HG03139 (cell line): ENCODE results near the gene OCA2.

Source experiments
- ATAC-seq: cut with Tn5 transposase; IDR thresholded peaks from one replicate; pipeline ENCODE4 v1.9.1; 2021; ENCODE audit not compliant: unreplicated experiment

Gene OCA2

GRCh38 chr15:28105224-28105791 is 6.2 kb upstream of the OCA2 start:
- no peak for ATAC-seq

- ATAC-seq = no peak
These were observed 5.2 kb upstream of the OCA2 start for GRCh38 chr15:28104326-28104725.

DNA sequence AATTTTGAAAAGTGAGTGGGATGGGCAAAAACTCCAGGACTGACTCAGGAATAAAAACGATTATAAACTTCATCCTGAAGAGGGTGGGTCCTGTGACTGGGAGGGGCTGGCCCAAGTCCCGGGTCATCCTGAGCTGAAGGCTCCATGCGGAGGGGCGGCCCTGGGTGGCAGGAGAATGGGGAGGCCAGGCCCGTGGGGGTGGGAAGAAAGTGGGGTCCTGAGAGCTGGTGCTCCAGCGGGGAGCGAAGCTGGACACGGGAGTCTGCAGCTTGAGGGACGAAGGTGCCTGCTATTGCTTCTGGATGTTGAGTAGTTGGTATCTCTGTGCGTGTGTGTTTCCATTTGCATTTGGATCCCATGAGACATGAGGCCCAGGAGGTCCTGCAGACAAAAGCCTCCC is 4.7 kb upstream of the OCA2 start:
- no peak for ATAC-seq

DNA sequence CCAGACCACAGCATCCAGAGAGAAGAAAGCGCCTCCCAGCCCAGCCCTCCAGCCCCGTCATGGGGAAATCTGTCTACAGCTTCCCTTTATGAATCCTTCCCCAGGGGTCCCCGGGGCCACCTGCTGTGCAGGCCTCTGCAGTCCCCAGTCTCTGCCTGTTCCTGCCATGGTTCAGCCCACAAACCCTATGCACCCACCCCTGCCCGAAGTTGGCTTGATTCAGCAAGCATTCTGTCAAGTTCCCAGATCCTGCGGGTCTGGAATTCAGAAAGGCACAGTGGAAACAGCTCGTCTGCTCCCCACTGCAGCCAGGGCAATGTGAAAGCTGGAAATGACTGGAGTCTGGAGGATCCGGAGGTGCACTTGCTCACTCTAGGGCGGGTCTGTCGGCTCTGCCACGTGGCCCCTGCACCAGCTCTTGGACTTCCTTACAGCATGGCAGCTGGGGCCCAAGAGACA is 2.9 kb upstream of the OCA2 start:
- ATAC-seq = no peak

DNA sequence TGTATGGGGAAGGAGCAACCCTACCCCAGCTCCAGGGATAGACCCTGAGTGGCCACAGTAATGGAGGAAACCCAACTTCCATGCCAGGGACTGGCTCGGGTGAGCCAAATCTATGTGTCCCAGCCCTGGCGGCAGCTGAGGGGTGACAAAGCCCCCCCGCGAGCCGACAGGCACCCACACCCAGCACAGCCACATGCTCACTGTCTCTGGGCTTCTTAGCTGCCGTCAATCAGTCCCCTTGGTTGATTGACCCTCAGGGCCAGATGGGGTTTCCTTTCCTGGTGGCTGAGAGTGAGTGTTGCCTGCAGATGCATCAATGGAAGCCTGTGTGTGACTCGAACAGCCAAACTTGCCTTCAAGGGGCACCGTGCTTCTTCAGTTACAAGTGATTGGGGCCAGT is 2.1 kb upstream of the OCA2 start:
- ATAC-seq = no peak

DNA sequence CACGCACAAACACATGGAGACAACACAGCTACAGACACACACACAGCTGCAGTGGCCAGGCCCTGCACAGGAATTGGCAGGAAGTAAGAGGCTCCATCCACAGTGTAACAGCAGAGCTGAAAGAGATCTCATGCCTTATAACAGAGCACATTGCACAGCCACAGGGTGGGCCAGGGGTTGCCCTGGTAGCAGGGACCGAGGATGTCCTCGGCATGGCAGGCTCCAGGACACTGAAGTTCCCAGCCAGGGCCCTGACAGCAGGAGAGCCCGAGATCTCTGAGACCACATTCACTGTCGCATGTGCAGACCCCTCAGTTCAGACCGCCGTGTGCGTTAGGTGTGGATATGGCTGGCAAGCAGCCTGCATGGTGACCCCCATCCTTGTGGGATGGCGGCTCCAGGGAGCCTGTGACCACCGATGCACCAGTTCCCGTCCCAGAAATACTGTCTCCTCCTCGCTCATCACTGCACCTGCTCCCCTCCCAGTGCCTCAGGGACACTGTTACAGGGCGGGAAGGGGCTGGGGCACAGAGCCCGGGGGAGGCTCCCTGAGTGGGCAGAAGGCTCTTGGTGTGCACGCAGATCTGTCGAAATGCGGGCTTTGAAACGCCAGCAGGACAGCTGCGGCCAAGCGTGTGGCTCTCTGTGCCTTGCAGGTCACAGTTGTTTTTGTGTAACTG is 1.5 kb upstream of the OCA2 start:
- no peak for ATAC-seq

GRCh38 chr15:28099555-28100140 is 533 bp upstream of the OCA2 start:
- ATAC-seq = no peak

- no peak for ATAC-seq
These were observed 752 bp downstream of the OCA2 start for GRCh38 chr15:28098360-28098765.

DNA sequence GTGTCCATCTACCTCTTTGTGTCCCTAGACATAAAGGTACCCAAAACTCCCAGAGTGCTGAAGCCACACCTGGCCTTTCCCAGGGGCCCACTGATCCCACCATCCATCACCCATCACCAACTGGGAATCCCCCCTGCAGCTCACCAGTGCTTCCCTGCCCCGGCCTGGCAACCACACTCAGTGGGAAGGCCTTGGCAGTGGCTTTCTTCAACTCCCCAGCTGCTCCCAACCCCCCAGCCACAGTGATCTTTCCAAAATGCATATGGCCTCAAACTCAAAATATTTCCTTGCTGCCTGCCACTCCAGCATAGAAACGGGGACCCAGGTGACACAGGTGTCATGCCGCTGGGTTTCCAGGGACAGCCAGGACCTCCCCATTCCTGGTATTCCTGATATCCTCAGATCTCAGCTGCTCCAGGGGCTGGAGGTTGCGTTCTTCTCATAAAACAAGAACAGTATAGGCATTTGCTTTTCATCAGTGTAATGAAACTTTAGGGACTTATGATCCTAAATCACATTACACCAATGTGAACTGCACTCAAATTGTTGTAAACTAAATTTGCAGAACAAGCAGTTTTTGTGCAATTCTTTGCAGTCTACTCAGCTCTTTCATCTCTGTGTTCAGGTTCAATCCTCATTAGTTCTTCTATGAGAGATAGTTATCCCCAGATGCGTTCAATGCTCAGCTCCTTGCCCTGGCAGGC is 1.3 kb downstream of the OCA2 start:
- ATAC-seq = no peak

DNA sequence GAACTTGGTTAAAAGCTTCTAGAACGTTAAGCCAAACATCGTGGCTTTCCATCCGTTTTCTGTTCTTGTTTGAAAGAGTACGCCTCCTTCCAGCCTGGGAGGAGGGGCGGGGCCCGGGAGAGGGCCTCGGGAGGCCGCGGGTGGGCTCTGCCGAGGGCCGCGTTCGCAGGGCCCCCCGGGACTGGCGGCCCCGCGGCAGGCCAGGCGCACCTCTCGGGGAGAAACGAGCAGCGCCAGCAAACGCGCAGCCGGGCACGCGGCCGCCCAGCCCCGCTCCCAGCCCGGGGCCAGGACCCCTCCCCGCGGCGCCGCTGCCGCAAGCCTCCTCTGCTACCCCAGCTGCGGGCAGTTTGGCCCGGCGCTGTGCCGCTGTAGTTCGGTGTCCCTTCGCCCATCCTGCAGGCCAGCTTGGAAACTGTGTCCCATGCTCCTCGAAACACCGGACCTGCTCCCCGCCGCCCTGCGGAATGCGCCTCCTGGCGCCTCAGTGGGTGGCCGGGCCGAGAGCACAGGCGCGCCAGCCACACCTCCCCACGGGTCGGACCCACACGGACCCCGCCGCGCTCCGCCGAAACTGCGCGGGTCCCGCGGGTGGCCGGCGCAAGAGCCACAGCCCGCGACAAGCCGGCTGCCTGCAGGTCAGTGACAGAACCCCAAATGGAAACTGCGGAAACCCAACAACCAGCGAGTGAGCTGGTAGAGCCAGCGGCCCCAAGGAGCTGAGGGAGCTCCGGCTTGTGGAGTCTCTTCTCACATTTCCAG is 2.3 kb downstream of the OCA2 start:
- ATAC-seq = no peak

- ATAC-seq = no peak
These were observed 2.8 kb downstream of the OCA2 start for GRCh38 chr15:28096411-28096669.

GRCh38 chr15:28094732-28095521 is 4.2 kb downstream of the OCA2 start:
- no peak for ATAC-seq

DNA sequence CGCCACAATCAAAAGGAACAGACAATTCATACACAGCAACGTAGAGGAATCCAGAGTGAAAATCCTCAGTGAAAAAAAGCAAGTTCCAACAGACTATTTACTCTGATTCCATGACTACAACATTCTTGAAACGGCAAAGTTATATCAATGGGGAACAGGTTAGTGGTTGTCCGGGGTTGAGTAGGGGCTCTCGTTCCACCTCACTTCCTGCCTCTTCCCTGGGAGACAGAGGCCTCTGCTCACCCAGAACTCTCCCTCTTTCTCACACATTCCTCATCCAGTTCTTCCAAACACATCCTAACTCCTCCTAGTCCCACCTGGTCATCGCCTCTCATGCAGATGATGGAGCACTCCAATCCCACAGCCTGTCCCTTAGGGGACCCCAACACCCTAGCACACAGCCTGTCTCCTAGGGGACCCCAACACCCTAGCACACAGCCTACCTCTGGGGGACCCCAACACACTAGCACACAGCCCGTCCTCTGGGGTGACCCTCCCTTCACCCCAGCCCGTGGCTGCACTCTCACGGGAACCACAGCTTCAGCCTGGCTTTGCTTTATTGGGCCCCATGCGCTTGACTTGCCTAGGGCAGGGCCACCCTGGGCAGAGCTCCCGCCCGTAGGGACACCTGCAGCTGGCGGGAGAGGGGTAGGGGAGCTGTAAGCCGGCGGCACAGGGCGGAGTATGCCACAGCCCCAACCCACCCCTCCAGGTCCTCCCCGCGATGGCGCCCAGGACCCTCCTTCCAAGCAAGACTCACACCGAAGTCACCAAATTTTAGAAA is 5.2 kb downstream of the OCA2 start:
- ATAC-seq = no peak

DNA sequence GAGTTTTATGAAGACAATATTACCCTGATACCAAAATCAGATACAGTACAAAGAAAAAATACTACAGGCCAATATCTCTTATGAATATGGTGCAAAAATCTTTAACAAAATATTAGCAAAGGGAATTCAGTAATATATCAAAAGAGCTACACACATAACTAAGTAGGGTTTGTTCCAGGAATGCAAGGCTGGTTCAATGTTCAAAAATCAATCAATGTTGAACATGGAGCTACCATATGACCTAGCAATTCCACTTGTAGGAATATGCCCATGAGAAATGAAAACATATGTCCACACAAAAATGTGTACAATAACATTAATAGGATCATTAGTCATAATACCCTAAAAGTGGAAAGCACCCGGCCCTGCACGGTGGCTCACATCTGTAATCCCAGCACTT is 7.8 kb downstream of the OCA2 start:
- ATAC-seq = no peak

DNA sequence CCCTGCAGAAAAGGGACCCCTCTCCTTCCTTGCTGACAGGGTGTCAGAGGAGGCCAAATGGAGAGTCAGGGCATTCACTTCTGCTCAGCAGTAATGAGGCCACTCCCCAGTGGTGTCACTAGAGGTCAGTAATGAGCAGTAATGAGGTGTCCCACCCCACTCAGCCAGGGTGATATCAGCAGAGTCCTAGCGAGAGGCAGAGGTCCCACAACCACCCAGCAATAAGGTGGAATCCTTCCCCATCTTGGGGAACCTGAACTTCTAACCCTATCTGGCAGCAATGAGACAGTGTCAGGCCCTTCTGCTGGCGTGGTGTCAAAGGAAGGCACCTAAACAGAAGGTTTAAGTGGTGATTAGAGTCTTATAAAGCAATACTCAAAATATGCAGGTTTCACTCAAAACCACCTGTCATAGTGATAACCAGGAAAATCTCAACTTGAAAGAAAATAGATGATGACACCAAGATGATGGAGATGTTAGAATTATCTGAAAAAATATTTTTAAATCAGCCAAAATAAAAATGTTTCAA is 12.9 kb downstream of the OCA2 start:
- ATAC-seq = peak; percentile 94

DNA sequence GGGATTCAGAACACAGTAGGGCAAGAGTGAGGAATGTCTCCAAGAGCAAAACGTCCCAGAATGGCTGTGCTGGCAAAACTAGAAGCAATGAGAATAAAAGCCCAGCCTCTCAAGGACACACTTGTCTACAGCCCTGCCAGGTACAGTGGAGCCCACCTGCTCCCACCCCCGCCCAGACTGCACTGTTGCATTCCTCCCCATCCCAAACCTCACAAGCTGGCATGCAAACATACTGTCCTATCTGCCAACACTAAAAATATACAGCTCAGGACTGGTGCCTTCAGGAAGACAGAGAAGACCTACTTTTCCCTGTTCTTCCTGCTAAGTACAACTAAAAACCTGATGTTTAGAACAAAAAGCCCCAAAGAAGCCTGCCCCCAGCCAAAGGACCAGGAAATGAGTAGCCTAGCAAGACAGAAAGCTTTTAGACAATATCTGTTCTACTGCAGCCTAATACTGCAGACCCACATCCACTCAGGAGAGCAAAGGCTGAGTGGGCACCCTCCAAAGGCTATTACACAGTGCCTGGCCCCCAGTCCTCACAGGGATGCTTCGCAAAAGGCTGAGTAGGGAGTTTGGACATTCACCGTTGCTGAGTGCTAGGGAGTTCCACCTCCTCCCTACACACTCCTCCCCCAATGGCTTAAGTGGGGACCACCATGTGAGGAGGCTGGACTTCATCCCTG is 13.5 kb downstream of the OCA2 start:
- no peak for ATAC-seq

- no peak for ATAC-seq
These were observed 14.6 kb downstream of the OCA2 start for GRCh38 chr15:28084547-28084946.

DNA sequence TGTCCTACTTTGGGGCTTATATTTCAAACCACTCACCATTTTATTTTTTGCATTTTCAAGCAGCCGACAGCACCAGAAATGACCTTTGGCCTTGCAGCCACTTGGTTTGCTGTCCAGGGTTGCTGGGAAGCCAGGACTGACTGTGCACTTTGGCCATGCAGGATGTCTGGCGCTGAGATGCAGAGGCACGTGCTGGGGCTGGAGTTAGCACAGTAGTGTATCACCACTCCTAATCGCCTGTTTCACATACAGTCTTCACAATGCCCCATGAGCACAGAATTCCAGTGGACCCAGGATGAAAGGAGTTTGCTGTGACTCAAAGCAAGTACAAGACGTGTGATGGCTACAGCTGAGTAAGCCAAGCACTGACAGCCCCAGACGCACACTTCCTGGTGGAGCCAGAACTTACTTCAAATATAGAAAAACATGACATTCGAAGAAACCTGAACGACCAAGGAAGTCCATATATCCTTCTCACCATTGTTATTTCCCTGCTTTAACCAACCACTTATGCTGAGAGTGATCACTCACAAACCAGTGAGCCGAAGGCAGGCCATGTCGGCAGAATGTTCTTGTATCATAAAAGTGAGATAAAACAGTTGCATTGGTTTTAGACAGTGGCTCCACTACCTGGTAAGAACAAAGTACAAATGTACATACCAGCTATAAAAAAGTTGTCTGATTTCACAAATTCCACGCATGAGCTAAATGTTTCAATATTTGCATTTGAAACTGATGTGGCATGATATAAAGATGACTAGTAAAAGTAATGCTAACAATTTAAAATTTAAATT is 16.0 kb downstream of the OCA2 start:
- no peak for ATAC-seq
